Measurements from ENCODE around the gene GGTA1.
"Not testable (repeated sequence)": the region's sequence is repeated elsewhere in the genome, so short reads cannot be mapped to it uniquely, and the experiment has no call there.

GGTA1 gene

DNA sequence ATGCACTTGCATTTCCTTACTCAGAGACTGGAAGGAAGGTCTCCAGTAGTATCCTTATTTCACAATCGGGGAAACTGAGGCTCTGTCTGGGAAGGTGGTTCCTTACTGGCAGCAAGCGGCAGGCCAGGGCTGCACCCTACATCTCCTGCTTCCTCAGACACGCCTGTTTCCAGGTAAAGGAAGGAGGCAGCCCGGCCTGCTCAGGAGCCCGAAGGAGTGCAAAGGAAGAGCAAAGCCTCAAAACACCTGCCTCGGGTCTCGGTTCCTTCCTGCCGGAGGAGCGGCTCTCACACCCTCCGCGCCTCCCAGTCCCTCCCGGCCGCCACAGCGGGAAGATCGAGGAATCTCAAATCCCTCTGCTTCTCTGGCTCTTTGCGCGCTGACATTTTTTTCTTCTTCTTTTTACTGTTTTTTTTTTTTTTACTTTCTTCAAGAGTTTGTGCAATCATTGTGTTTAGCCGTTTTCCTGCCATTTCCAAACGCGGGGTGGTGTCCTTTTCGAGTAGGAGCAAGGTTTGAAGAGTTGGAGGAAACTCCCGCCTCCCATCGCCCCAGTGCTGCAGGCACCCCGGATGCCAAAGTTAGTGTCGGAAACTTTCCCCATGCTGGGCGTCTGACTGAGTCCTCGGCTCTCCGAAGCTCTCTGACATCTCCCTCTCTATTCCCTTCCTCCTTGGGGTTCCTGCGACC is 1.0 kb downstream of the GGTA1 start:
- no peak for DNase-seq

DNA sequence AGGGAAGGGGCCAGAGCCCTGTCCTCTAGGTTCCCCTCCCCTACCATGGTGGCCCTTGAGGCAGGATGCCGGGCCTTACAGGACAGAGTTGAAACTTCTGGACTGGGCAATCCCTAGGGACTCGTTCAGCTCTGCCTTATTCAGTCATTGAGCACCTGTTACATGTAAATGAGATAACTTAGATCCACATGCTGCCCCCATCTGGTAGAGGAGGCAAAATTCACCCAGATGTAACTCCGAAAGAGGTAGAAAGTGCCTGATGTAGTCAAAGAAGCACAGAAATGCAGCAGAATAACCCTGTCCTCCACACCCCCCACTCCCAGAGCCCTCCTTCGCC is 1.5 kb downstream of the GGTA1 start:
- DNase-seq, result no peak

DNA sequence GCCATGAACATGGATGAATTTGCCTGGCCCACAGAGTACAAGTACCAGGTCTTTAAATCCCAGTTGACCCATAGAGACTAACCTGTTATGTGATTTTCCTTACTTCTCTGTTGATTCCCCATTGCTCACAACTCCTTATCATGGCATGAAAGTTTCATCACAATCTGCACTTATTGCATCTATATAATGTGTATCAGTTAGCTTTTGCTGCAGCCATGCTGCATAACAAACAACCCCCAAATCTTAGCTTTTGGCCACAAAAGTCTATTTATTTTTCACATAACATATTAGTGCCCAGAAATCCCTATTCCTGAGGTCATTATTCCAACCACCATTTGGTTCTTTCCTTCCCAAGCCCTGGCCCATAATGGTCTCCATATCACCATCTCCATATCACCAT is 3.7 kb downstream of the GGTA1 start:
- no peak for DNase-seq

DNA sequence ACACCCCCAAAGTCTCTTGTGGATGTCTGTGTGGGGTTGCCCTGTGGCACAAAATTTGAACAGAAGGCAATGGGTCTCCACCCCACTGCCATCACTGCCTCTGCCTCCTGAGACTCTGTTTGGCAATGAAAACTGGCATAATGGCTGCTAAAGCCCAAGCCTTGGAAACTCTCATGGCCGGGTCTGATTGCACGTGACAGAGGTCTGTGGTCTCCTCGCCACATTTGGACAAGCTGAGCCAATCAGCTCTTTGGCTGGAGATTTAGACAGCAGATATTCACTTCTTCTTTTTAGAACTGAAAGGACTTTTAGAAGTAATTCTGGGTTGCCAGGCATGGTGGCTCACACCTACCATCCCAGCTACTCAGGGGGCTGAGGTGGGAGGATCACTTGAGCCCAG is 5.5 kb downstream of the GGTA1 start:
- no peak for DNase-seq

DNA sequence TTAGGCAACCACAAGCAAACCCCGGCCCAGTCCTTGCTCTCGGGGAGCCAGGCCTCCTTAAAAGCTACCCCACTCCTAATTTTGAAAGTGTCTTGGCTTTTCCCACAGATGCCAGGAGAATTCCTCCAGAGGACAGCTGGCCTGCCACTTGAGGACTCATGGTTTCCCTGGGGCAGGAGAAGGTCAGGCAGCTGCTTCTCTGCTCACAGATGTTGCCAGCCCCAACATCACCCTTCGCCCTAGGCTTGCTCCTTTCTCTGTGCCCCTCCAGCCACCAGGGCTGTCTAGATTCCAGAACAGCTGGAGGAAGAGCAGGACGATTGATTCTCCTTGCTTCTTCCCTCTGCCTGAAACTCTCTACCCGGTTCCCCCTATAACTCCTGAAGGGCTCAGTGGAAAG is 8.5 kb downstream of the GGTA1 start:
- DNase-seq, result no peak

DNA sequence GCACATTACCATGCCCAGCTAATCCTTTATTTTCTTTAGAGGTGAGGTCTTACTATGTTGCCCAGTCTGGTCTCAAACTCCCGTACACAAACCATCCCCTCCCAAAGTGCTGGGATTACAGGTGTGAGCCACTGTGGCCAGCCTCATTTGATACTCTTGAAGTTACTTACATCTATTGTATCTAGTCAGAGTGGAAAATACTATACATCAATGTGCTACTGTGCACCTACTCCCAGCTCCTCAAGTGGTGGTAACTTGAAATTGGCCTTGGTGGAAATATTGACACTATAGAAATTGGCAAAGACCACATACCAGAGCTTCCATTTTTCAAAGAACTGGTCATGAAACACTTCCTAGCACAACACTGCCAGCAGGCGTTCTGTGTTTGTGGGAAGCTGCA is 10.3 kb downstream of the GGTA1 start:
- no peak for DNase-seq

DNA sequence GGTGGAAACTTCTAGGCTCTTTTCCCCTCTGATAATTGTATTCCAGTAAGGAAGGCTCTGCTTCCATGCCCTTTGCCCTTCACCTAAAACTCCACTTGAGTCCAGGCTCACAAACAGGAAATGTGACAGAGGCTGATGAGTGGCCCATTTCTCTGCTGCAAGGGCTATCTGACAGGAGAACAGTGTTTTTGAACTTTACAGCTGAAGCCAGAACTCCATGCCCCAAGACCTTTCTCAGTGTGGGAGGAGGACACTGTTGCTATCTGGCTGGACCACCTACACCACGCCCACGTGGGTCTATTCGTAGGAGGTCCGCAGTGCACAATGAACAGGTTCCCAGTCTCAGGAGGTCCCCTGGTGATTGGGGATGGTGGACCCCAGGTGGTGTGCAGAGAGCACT is 13.6 kb downstream of the GGTA1 start:
- DNase-seq, result no peak

DNA sequence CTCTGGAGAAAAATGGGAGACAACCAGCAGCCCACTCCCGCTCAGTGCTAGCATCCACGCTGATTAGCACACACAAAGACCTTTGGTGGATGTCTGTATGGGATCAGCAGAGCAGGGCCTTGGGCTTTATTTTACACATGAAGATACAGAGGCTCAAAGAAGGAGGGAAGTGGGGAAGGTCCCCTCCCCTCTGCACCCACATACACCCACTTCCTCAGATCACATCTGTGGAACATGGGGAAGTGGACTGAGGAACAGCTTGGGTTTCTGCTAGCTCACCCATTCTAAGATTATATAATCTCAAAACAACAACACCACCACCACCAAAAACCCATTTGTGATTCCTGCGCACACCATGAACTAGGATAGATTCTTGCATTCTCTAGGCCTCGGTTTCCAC is 14.0 kb downstream of the GGTA1 start:
- no peak for DNase-seq

DNA sequence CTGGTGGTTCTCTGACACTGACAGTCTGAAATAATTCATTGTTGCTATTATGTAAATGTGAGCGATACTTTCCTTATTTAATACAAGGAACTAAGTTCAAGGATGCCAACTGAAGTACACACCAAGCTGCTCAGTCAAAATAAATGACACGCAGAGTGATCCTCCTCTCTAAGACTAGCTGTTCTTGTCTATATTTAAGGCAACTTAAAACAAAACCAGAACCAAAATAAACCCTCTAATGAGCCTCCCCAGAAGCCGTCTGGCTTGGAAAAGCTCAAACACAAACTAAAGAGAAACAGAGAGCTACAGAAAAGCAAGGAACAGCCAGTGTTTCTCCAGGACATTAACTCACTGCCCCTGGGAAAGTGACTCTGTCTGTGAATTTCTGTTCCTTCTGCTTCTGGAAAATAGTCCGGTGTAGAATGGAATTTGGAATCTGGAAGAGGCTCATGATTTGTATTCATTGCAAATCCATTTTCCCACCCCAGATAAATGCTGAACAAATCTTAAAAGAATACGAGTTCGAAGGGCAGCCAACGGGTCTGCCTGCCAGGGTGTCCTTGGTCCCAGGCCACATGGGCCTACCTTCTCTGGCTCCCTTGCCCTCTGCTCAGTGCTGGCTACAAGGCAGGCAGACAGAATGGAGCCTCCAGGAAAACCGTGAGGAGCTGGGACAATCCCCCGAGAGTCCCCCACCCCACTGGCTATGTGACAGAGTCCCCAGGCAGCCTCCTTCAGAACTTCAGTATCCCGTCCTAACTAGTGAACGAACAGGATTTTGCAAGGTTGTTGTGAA is 14.8 kb downstream of the GGTA1 start:
- no peak for DNase-seq

DNA sequence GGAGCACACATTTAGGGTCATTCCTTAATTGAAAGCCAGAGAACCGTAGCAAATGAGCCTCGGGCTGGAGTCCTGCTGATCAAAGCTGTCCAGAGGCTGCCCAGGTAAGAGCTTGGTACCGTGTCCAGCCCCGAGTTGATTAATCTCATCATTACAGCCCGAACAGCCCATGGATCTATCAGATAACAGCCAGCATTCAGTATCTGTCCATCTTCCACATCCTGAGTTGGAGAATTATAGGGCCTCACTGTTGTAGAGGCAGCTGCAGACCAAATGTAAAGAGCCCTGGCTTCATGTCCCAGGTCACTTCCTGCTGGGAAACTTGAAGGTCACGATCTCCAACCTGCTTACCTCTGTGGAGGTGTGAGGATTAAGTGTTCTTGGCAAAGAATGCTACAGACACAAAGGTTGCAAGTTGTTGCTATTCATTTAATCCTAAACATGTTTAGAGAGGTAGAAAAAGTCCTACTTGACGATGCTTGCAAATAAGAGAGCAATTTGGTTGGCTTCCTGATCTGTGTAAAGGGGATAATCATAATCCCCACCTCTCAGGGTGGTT is 16.1 kb downstream of the GGTA1 start:
- no peak for DNase-seq

DNA sequence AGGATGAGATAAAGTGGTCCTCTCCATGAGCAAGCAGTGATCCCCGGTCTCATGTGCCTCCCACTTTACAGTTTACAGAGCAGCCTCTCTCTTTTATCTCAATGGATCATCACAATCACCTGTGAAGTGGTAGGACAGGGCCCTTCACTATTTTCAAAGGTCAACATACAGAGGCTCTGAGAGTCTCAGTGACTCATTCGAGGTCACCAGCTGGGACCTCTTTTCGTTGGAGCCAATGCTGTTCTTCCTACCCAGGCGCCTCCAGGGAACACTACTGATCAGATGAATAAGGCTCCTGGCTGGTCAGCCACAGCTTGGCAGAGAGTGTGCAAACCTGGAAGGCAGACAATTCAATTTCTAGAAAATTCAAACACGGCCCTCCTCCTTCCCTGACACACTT is 16.6 kb downstream of the GGTA1 start:
- DNase-seq, result no peak

DNA sequence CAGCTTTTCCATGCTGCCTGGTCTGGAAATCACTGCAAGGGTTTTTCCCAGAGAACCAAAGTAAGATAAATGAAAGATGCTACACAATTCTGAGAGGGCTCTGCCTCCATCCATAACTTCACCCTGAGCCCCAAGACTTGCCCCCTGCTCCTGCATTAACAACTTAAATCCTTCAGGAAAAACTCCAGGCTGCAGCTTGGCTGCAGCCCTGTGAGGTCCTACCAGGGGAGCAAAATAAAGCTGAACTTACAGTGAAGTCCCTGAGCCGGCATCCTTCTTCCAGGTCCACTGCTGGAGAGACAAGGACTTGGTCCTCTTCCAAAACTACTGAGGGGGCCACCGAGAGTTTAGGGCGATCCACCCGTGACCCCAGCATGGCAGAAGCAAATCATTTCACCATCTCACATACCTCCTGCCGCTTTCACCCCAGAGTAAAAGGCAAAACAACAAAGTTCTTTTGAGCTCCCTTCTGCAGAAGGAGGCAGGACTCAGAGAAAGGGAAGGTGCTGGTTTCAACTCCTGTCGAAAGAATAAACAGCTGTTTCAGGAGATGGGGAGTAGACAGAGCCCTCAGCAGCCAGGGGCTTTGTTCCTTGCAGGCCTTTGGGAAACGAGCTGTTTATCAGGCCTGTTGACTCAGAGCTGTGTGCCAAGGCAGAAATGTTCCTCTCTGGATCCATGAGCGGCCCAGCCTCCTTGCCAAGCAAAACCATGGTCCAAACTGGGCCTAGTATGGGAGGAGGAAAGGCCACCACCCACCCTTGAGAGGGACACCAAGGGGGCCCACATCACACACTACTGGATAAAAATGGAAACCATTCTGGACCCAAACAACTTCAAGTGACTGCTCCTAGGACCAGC is 20.6 kb downstream of the GGTA1 start:
- no peak for DNase-seq

DNA sequence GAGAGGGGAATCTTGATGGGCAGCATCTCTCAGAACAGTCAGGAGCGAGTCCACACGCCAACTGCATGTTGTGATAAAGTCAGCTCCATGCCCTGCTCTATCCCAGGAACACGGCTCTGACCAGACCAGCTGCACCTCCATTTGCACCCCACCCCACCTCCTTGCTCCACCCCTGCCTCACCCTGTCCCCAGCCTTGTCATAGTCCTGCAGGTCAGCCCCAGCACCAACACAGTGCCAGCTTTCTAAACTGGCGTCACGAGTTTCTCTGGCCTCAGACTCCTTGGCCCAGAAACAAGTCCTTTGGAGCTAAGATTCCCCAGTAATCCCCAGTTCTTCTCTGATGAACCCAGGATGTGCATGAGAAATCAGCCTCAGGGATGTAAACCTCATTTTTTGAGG is 23.5 kb downstream of the GGTA1 start:
- DNase-seq, result no peak

DNA sequence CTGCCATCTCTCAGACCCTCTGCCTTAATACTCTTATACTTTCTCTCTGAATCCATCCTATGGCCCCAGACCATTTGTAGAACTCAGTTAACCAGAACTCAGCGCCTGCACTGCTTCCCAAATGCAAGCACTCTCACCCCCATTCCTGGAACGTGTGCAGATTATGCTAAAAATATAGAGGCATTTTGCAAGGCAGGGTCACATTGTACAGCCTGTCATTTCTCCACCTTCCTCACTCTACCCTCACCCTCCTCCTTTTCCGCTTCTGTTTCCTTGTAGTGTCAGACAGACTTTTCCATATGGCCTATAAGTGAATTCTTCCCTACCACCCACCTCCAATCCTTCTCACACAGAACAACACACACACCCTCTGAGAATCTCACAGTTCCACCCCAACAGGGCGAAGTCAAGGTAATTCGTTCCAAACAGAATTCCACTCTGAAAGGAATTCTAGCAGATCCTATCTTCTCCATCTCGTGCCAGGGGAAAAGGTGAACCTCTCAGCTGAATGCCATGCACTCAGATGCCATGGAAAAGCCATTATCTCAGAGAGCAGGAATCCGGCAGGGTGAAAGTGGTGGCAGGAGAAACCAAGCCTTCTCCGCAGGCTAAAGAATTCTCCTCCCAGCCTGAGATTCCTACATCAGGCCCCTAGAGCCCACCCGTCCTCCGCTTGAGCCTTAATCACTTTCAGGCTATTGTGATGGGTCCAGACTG is 25.3 kb downstream of the GGTA1 start:
- no peak for DNase-seq

DNA sequence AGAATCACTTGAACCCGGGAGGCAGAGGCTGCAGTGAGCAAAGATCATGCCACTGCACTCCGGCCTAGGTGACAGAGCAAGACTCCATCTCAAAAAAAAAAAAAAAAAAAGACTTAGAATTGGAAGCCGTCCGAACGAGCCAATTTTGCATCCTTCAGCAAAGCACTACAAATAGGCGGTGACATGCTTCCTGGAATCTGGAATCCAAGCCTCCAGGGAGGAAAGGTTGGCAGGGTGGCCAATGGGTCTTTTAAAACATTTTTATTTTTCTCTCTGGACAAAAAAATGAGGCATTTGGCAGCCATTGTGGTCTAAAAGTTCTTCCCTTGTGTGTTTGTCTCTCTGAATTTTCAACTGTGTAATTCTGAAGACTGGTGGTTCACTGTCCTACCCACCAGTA is 26.4 kb downstream of the GGTA1 start:
- no peak for DNase-seq

DNA sequence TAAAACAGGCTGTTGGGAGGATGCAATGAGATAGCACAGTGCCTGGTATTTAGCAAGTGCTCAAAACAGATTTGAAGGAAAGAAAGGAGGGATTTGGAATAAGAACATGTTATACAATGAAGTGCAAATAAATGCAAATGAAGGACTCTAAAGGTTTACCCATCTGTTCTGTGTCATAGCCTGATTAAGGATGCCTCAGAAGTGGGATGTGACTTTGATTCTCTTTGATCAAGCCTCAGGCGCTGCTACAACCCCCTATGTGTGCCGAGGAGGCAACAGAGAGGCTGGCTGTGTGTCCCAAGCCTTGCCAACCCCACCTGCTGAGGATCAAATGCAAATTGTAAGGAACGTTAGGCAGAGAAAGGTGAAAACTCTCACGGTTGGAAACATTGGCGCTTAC is 27.2 kb downstream of the GGTA1 start:
- DNase-seq, result no peak

DNA sequence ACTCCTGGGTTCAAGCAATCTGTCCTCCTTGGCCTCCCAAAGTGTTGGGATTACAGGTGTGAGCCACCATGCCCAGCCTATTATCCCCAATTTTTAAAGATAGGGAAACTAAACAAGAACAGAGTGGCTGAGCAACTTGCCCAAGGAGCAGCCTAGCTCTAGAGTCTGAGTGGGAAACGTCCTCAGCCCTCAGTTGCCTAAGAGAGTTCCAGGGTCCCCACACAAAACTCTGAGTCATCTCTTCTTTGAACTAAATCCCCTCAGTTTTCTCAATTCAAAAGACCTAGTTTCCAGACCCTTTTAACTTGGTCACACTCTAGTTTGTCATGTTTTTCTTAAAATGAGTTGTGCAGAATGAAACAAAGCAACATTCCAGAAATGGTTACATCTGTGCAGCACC is 33.5 kb downstream of the GGTA1 start:
- no peak for DNase-seq

DNA sequence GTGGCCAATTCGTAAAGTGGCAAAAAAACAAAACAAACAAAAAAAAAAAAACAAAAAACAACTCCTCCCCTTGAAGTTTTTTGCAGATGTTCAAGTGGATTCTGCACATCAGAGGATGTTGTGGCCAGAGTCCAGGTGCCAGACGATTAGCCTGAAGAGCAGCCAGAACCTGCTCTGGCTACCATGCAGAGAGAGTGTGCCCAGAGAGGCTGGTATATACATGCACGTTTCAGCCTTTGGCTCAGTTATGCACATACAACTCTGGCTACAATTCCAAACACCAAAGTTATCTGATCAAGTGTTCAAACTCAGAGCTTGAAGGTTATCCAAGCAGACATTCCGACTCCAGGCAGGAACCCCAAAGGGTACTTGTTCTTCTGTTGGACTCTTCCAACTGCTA is 34.7 kb downstream of the GGTA1 start:
- DNase-seq, result no peak

DNA sequence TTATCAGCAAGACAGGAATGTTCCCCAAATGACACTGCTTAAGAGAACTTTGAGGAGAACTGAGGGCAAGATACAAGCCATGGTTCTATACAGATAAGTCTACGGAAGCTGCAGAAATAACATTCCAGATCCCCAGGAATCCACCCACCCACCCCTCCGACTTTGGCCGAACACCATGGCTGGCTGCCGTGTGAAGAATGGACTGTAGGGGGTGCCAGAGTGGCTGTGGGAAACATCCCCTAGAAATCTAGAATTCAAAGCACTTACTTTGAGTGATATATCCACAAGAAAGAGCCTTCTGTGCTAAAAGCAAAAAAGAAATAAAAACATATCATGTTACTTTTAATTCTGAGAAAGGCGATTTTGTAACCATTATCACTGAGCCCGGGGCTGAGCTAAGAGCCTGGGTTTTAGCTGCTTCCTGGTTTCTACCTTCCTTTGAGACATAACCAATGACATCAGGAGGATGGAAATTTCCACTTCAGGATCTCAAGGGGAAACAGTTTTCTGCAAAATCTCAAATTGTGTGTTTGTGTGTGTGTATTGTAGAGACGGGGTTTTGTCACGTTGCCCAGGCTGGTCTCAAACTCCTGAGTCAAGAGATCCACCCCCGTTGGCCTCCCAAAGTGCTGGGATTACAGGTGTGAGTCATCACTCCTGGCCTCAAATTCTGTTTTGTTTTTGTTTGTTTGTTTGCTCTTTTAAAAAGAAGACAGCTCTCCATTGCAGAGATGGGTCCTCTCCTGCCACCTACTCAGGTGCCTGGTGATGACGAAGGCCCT is 36.4 kb downstream of the GGTA1 start:
- no peak for DNase-seq

DNA sequence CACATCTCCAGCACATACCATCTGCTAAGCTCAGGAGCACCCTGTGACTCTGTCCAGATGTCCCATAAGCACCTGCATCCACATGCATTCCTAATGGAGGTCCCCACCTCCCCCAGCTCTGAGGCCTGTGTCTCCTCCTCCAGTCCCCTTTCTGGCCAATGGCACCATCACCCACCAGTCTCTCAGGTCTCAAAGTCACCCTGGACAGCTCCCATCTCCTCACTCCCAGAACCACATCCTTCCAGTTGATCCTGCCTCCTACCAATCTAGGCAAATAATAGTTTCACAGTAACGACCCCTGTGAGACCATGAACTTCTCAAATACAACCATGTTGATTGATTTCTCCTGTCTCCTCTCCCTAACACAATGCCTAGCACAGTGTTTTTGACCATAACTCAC is 40.1 kb downstream of the GGTA1 start:
- DNase-seq, result no peak

DNA sequence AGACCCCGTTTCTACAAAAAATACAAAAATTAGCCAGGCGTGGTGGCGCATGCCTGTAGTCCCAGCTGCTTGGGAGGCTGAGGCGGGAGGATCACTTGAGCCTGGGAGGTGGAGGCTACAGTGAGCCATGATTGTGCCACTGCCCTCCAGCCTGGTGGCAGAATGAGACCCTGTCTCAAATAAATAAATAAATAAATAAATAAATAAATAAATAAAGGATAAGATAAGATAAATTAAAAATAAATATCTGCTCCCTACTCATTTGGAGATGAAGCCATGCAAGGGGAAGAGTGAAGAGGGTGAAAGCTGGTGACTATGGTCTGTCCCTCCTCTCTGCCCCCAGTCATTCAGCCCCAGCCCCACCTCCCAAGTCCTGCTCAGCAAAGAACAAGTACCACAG is 41.2 kb downstream of the GGTA1 start:
- DNase-seq, result not testable (repeated sequence)
